Measurements from ENCODE around the gene EPX.
A peak's percentile ranks its signal among the peaks of the same experiment; 100 is the strongest.

EPX gene

DNA sequence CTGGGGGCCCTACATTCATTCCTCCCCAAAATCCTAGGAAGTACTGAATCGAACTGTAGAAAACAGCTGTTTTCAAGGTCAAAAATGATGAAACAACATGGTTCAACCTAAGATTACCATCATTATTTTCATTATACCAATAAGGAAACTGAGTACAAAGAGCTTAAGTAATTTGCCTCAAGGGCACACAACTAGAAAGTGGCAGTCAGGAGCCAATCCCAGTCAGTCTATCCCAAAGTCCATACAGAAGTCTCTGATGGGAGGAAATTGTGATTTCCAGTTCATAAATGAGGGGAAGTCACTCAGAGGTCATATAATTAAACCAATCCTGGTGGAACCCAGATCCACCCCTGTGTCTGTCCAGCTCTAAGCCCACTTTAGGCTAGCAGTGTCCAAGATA is 54.3 kb downstream of the EPX start:
- no peak overlapping the region for H3K4me3 ChIP-seq (replicated peaks; ENCODE audit: low read depth, low read length)
- no peak for DNase-seq (ENCODE audit: extremely low read depth, low read depth)
- TF ChIP-seq, protein P1, sequence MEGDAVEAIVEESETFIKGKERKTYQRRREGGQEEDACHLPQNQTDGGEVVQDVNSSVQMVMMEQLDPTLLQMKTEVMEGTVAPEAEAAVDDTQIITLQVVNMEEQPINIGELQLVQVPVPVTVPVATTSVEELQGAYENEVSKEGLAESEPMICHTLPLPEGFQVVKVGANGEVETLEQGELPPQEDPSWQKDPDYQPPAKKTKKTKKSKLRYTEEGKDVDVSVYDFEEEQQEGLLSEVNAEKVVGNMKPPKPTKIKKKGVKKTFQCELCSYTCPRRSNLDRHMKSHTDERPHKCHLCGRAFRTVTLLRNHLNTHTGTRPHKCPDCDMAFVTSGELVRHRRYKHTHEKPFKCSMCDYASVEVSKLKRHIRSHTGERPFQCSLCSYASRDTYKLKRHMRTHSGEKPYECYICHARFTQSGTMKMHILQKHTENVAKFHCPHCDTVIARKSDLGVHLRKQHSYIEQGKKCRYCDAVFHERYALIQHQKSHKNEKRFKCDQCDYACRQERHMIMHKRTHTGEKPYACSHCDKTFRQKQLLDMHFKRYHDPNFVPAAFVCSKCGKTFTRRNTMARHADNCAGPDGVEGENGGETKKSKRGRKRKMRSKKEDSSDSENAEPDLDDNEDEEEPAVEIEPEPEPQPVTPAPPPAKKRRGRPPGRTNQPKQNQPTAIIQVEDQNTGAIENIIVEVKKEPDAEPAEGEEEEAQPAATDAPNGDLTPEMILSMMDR (IDR thresholded peaks at IDR 0.05; ENCODE audit: low read depth, low read length, missing control alignments) = no peak

DNA sequence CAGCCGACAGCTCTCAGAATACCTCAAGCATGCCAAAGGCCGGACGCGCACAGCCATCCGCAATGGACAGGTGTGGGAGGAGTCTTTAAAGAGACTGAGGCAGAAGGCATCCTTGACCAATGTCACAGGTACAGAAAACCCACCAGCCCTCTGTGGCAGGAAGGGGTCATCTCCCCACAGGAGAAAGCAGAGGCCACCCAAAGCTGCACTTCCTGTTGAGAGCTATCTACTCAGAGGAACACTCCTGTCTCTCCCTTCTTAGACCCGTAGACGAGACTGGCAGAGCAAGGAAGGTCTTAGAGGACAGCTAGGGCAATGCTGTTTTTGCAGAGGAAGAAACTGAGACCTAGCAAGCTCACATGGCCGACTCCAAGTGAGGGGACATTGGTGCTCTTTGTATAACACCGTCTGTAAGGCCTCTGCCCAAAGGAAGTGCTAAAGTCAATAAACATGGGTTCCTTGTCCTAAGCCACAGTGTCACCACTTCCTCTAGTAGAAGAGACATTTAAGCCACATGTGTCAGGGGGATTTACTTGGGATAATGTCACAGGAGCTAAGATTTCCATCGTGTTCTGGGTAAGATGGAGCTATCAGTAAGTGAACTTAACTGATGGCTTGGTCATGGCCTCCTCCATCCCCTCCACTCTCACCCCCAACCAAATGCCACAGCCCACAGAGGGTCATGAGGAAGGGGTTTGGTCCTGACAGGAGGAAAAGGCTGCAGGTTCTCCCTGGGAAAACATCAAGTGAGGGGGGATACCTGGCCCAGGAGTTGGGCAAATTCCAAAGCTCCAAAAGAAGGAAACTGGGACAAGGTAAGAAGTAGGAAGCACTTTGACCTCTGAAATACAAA is 55.2 kb downstream of the EPX start:
- H3K4me3 ChIP-seq (replicated peaks; ENCODE audit: low read depth, low read length) = no peak overlapping the region
- DNase-seq (ENCODE audit: extremely low read depth, low read depth) = no peak
- TF ChIP-seq, protein P1 (IDR thresholded peaks at IDR 0.05; ENCODE audit: low read depth, low read length, missing control alignments) = no peak

DNA sequence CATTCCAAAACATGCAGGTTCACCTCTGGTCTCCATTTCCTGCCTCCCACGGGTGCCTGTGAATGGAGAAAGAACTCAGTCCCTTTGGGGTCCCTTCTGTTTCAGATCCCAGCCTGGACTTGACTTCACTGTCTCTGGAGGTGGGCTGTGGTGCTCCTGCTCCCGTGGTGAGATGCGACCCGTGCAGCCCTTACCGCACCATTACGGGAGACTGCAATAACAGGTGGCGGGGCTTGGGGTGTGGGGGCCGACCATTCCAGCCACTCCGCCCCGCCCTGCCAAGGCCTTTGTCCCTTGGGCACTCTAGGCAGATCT is 56.4 kb downstream of the EPX start:
- H3K4me3 ChIP-seq (replicated peaks; ENCODE audit: low read depth, low read length) = peak overlapping the region; percentile 38; the same call in 1 of the 2 replicates
- TF ChIP-seq, protein P1 (IDR thresholded peaks at IDR 0.05; ENCODE audit: low read depth, low read length, missing control alignments) = no peak
- DNase-seq (ENCODE audit: extremely low read depth, low read depth) = no peak

DNA sequence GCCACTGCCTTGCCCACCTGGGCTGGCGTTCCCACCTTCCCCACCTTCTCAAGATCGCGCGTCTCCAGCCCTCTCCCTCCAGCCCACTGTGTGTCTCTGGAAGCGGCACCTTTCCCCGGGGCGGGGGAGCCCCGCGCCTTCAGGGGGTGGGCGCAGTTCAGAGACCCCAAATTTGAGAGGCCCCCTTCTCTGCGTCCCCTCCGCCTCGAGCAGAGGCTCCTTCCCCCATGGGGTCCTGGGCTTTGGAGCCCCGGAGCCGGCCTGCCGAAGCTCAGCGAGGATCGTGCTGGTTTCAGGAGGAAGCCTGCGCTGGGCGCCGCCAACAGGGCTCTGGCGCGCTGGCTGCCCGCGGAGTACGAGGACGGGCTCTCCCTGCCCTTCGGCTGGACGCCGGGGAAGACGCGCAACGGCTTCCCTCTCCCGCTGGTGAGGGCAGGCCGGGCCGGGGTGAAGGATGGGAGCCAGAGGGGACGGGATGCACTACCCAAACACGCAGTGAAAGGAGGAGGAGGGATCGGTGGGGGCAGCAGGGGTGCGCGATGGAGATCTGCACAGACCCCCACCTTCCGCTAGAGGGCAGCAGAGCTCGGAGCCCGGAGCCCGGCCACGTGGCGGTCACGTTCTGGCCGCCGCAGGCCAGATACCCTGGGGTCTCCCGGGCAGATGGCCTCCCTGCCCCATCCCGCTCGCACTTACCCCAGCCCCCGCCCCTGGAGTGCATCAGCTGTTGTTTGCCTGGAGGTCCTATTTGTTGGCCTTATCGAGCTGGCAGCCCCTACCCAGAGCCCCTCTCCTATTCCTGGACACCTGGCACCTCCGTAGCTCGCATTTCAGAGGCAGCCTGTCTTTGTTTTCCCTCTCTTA is 57.0 kb downstream of the EPX start:
- peak overlapping the region; percentile 38 for H3K4me3 ChIP-seq (replicated peaks; ENCODE audit: low read depth, low read length)
- peak; percentile 19 for DNase-seq (ENCODE audit: extremely low read depth, low read depth)
- TF ChIP-seq, protein P1 (IDR thresholded peaks at IDR 0.05; ENCODE audit: low read depth, low read length, missing control alignments) = peak; percentile 81

DNA sequence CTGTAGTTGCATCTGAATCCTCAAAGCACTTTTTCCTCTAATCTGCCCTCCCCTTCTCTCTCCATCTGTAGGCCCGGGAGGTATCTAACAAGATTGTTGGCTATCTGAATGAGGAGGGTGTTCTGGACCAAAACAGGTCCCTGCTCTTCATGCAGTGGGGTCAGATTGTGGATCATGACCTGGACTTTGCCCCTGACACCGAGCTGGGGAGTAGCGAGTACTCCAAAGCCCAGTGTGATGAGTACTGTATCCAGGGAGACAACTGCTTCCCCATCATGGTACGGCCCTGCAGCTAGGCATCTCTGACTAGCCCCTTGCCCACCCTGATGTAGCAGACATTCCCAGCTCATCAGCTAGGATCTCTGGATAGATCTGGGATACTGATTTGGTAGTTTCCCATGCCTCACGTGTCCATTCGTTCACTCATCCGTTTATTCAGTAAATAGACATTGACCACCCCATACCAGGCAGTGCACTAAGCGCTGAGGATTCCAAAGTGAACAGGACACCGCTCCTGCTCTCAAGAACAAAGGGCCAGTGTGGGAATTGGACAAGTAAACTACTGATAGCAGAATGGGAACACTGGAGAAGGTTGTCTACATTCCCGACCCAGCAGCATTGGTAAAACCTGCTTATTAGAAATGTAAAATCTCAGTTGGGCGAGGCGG is 58.0 kb downstream of the EPX start:
- no peak overlapping the region for H3K4me3 ChIP-seq (replicated peaks; ENCODE audit: low read depth, low read length)
- no peak for DNase-seq (ENCODE audit: extremely low read depth, low read depth)
- TF ChIP-seq, protein P1 (IDR thresholded peaks at IDR 0.05; ENCODE audit: low read depth, low read length, missing control alignments) = no peak

DNA sequence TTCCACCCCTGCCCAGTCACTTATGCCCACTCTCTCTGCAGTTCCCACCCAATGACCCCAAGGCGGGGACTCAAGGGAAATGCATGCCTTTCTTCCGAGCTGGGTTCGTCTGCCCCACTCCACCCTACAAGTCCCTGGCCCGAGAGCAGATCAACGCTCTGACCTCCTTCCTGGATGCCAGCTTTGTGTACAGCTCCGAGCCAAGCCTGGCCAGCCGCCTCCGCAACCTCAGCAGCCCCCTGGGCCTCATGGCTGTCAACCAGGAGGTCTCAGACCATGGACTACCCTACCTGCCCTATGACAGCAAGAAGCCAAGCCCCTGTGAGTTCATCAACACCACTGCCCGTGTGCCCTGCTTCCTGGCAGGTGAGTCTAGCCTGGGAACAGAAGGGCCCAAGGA is 59.6 kb downstream of the EPX start:
- no peak overlapping the region for H3K4me3 ChIP-seq (replicated peaks; ENCODE audit: low read depth, low read length)
- DNase-seq (ENCODE audit: extremely low read depth, low read depth) = no peak
- TF ChIP-seq, protein P1 (IDR thresholded peaks at IDR 0.05; ENCODE audit: low read depth, low read length, missing control alignments) = no peak

Data from HFF-Myc (cell line).